SK-N-SH (cell line): ENCODE data around the gene NUP35. TPM values are rescaled to one million over a fixed set of nuclear protein-coding genes. Genes with fewer than 3 reads are reported as not detected.

ENCODE experiments used
- CTCF ChIA-PET: fragments of 300-600, 350-600 bp; formaldehyde crosslinking; extraction: SDS; loops from one replicate; lab custom pipeline; 2021; lab: Yijun Ruan, JAX
- POLR2A ChIA-PET: fragments of 350-600 bp; sonication (Branson Sonifier 250); formaldehyde crosslinking; extraction: SDS; loops from one replicate; lab custom pipeline; 2020; ENCODE audit warnings: antibody characterized with exemption, inconsistent platforms; lab: Yijun Ruan, JAX
- DNase-seq: peaks from one replicate; pipeline ENCODE4 v3.0.0; 2012
- H2AFZ ChIP-seq: fragments of 200-600 bp; sonication (generic); 2 replicates; pipeline ENCODE4 v1.8.1; 2016; ENCODE audit warnings: antibody characterized with exemption, mild to moderate bottlenecking, low read depth
- H3F3A ChIP-seq: fragments of 200-600 bp; sonication (generic); replicated peaks from 2 replicates; pipeline ENCODE3; 2016; ENCODE audit warnings: antibody characterized with exemption, mild to moderate bottlenecking; ENCODE audit not compliant: insufficient read depth
- H3K27ac ChIP-seq, 2 experiments: fragments of 200-500 bp in 1 of 2; fragments of 200-600 bp in 1 of 2; sonication (Bioruptor generic) in 1 of 2; sonication (generic), shearing (Covaris generic) in 1 of 2; 2 replicates each; pipeline versions ENCODE4 v1.5.1 to v1.6.1; 2014 to 2016; ENCODE audit warnings: low read depth in 2 of 2, inconsistent platforms in 1 of 2, low read length in 1 of 2, mild to moderate bottlenecking in 1 of 2, mixed read lengths in 1 of 2
- H3K27me3 ChIP-seq: fragments of 200-600 bp; sonication (generic), shearing (Covaris generic); 2 replicates; pipeline ENCODE4 v1.6.1; 2016; ENCODE audit warnings: mixed run types; ENCODE audit not compliant: insufficient read depth
- H3K36me3 ChIP-seq, 2 experiments: fragments of 200-500 bp in 1 of 2; fragments of 200-600 bp in 1 of 2; sonication (Bioruptor generic) in 1 of 2; sonication (generic) in 1 of 2; replicated peaks in 1 of 2; 2 replicates each; pipeline versions ENCODE3 to v1.5.1; 2014 to 2016; ENCODE audit warnings: low read length in 1 of 2, mild to moderate bottlenecking in 1 of 2; ENCODE audit not compliant: insufficient read depth in 2 of 2, control insufficient read depth in 1 of 2
- H3K4me1 ChIP-seq, 2 experiments: fragments of 200-500 bp in 1 of 2; fragments of 200-600 bp in 1 of 2; sonication (Bioruptor generic) in 1 of 2; sonication (generic), shearing (Covaris generic) in 1 of 2; 2 replicates each; pipeline versions ENCODE4 v1.5.1 to v1.6.1; 2014 to 2016; ENCODE audit warnings: low read depth in 1 of 2, low read length in 1 of 2, mixed run types in 1 of 2; ENCODE audit not compliant: insufficient read depth in 2 of 2, control insufficient read depth in 1 of 2
- H3K4me2 ChIP-seq: fragments of 200-600 bp; sonication (generic), shearing (Covaris generic); 2 replicates; pipeline ENCODE4 v1.6.1; 2017; ENCODE audit warnings: mixed run types
- H3K4me3 ChIP-seq, 2 experiments: fragments of 200-500 bp in 1 of 2; fragments of 200-600 bp in 1 of 2; sonication (Bioruptor generic) in 1 of 2; sonication (generic), shearing (Covaris generic) in 1 of 2; 2 replicates each; pipeline versions ENCODE4 v1.5.1 to v1.8.1; 2014 to 2016; ENCODE audit warnings: low read depth in 2 of 2, inconsistent platforms in 1 of 2, low read length in 1 of 2, mild to moderate bottlenecking in 1 of 2, mixed read lengths in 1 of 2, moderate library complexity in 1 of 2
- H3K79me2 ChIP-seq: fragments of 200-600 bp; sonication (generic); 2 replicates; pipeline ENCODE4 v1.8.1; 2017; ENCODE audit warnings: mild to moderate bottlenecking; ENCODE audit not compliant: insufficient read depth
- H3K9ac ChIP-seq: fragments of 200-600 bp; sonication (generic); 2 replicates; pipeline ENCODE4 v1.6.1; 2017; ENCODE audit warnings: mixed run types
- H3K9me2 ChIP-seq: fragments of 200-600 bp; sonication (generic); 2 replicates; pipeline ENCODE4 v1.6.1; 2017; ENCODE audit warnings: mixed run types
- H3K9me3 ChIP-seq: fragments of 200-600 bp; sonication (generic); 2 replicates; pipeline ENCODE4 v1.6.1; 2017; ENCODE audit warnings: mixed run types, mild to moderate bottlenecking, moderate library complexity
- H4K20me1 ChIP-seq: fragments of 200-600 bp; sonication (generic); 2 replicates; pipeline ENCODE4 v1.6.1; 2017; ENCODE audit warnings: mild to moderate bottlenecking, mixed run types; ENCODE audit not compliant: insufficient read depth
- CHD2 ChIP-seq: fragments of 150-350 bp; IDR thresholded peaks from 2 replicates; pipeline ENCODE4 v1.6.1; 2018; ENCODE audit warnings: low read length; ENCODE audit not compliant: partially characterized antibody
- CTCF ChIP-seq: fragments of 200-600 bp; sonication (generic); IDR thresholded peaks from 2 replicates; pipeline ENCODE4 v1.6.1; 2017; ENCODE audit warnings: antibody characterized with exemption, mild to moderate bottlenecking, moderate library complexity
- ELF1 ChIP-seq: IDR thresholded peaks from 2 replicates; pipeline ENCODE4 v1.4.0; 2012
- EP300 ChIP-seq, 2 experiments: IDR thresholded peaks; 2 replicates each; pipeline versions ENCODE4 v1.4.0 to v1.6.1; 2012; ENCODE audit warnings: borderline replicate concordance in 1 of 2, low read depth in 1 of 2, low read length in 1 of 2
- EZH2phosphoT487 ChIP-seq: fragments of 200-600 bp; sonication (generic); IDR thresholded peaks from 2 replicates; pipeline ENCODE4 v1.6.1; 2017; ENCODE audit warnings: low read depth, mixed run types, mild to moderate bottlenecking, antibody characterized with exemption, moderate library complexity, borderline replicate concordance
- FOSL2 ChIP-seq: IDR thresholded peaks from 2 replicates; pipeline ENCODE4 v1.4.0; 2012; ENCODE audit warnings: low read depth, mild to moderate bottlenecking, moderate library complexity, borderline replicate concordance
- FOXM1 ChIP-seq: IDR thresholded peaks from 2 replicates; pipeline ENCODE4 v1.4.0; 2012; ENCODE audit warnings: low read depth, mild to moderate bottlenecking
- IRF3 ChIP-seq: fragments of 150-350 bp; IDR thresholded peaks from 2 replicates; pipeline ENCODE4 v1.6.1; 2016; ENCODE audit warnings: mild to moderate bottlenecking, low read depth, low read length
- MEF2A ChIP-seq: IDR thresholded peaks from 2 replicates; pipeline ENCODE4 v1.4.0; 2012; ENCODE audit warnings: low read depth, borderline replicate concordance
- MXI1 ChIP-seq: IDR thresholded peaks from 2 replicates; pipeline ENCODE4 v1.6.1; 2012; ENCODE audit warnings: mild to moderate bottlenecking, low read depth, low read length, improper control_type of control experiment
- NFIC ChIP-seq: IDR thresholded peaks from 2 replicates; pipeline ENCODE4 v1.4.0; 2012; ENCODE audit warnings: borderline replicate concordance
- NRF1 ChIP-seq: IDR thresholded peaks from 2 replicates; pipeline ENCODE4 v1.6.1; 2012; ENCODE audit warnings: low read depth, mild to moderate bottlenecking, low read length
- RCOR1 ChIP-seq: fragments of 150-350 bp; IDR thresholded peaks from 2 replicates; pipeline ENCODE4 v1.6.1; 2017; ENCODE audit warnings: antibody characterized with exemption, low read length
- RXRA ChIP-seq: IDR thresholded peaks from 2 replicates; pipeline ENCODE4 v1.4.0; 2012; ENCODE audit warnings: low read depth, mild to moderate bottlenecking, borderline replicate concordance
- SIN3A ChIP-seq: IDR thresholded peaks from 2 replicates; pipeline ENCODE4 v1.6.1; 2012; ENCODE audit warnings: low read depth, mild to moderate bottlenecking, low read length, moderate library complexity, borderline replicate concordance
- TAF1 ChIP-seq: IDR thresholded peaks from 2 replicates; pipeline ENCODE4 v1.6.1; 2012; ENCODE audit warnings: low read depth, mild to moderate bottlenecking, low read length, moderate library complexity, borderline replicate concordance
- TCF12 ChIP-seq: IDR thresholded peaks from 2 replicates; pipeline ENCODE4 v1.4.0; 2012
- TEAD4 ChIP-seq: IDR thresholded peaks from 2 replicates; pipeline ENCODE4 v1.4.0; 2012; ENCODE audit warnings: mild to moderate bottlenecking, borderline replicate concordance; ENCODE audit not compliant: insufficient read depth
- USF2 ChIP-seq: fragments of 150-350 bp; IDR thresholded peaks from 2 replicates; pipeline ENCODE4 v1.6.1; 2017; ENCODE audit warnings: antibody characterized with exemption, low read length, low read depth, borderline replicate concordance
- ZBTB33 ChIP-seq: IDR thresholded peaks from 2 replicates; pipeline ENCODE4 v1.4.0; 2012; ENCODE audit warnings: low read depth, borderline replicate concordance
- WGBS: methylation state at CpG from one replicate; pipeline ENCODE4 v1.1.6; 2017; ENCODE audit warnings: low lambda C conversion rate; 5-methylcytosine and 5-hydroxymethylcytosine counted together
- polyA plus RNA-seq, 3 experiments: library from polyadenylated mRNA; depleted of rRNA; stranded (reverse); fragments of >200 nt; gene quantifications; 2 replicates each; pipeline ENCODE4 v1.2.3, GENCODE V29; 2012

The NUP35 gene
- polyA plus RNA-seq, 1 of the 3 experiments (the other 2 are of a cell fraction) = 9.1 TPM

- no peak overlapping the region for H3K4me3 ChIP-seq
- WGBS = 100% methylated on average over 1 of the region's 1 CpG
- H3K4me2 ChIP-seq = no peak overlapping the region
- TF ChIP-seq NFIC (no peak), CHD2 (no peak), EP300 (IDR thresholded peaks at IDR 0.05; ENCODE audit: borderline replicate concordance in 1 of 2, low read depth in 1 of 2, low read length in 1 of 2) (no peak), EZH2phosphoT487 (no peak), MEF2A (no peak), TEAD4 (no peak)
- TF ChIP-seq, all 33 proteins: peak for 0
- H3K4me1 ChIP-seq = no peaks in the 10 kb centered on the region
- no peak for DNase-seq
- ChIA-PET CTCF (no interaction called here), POLR2A (no interaction called here)
- no peaks in the 10 kb centered on the region for H3K27me3 ChIP-seq
- no peak overlapping the region for H2AFZ ChIP-seq
- no peak overlapping the region for H3K9ac ChIP-seq
- no peaks in the 10 kb centered on the region for H3F3A ChIP-seq
- H3K27ac ChIP-seq = no peak overlapping the region
- peaks cover 15 to 22% of the 10 kb centered on the region in 2 experiments for H3K36me3 ChIP-seq
- H3K9me3 ChIP-seq = 0 out of 2 replicates have a peak, but pooled peaks cover 6% of the 10 kb centered on the region
- H3K79me2 ChIP-seq = no peaks in the 10 kb centered on the region
- no peaks in the 10 kb centered on the region for H4K20me1 ChIP-seq
- H3K9me2 ChIP-seq = no peaks in the 10 kb centered on the region
These were observed 71.8 kb downstream of the NUP35 start for GRCh38 chr2:183195998-183196409.

GRCh38 chr2:183204397-183204796 lies 80.2 kb downstream of the NUP35 start:
- Histone ChIP-seq H3K4me3 (no peak overlapping the region), H3K9me2 (no peaks in the 10 kb centered on the region), H3K27ac (no peak overlapping the region), H3K9me3 (0 out of 2 replicates have a peak, but pooled peaks cover 1% of the 10 kb centered on the region), H3F3A (no peaks in the 10 kb centered on the region), H3K79me2 (no peaks in the 10 kb centered on the region; the same call in 1 of the 2 replicates), H2AFZ (no peak overlapping the region), H3K27me3 (no peaks in the 10 kb centered on the region), H3K9ac (no peak overlapping the region), H4K20me1 (no peaks in the 10 kb centered on the region), H3K36me3 (peaks cover 0 to 4% of the 10 kb centered on the region in 2 experiments), H3K4me2 (no peak overlapping the region), H3K4me1 (no peaks in the 10 kb centered on the region)
- WGBS = 95% methylated on average over 1 of the region's 1 CpG
- ChIA-PET CTCF (no interaction called here), POLR2A (no interaction called here)
- TF ChIP-seq MXI1 (no peak), RCOR1 (no peak), TEAD4 (no peak), TAF1 (no peak), CTCF (no peak), NRF1 (no peak), ELF1 (no peak), SIN3A (no peak), NFIC (no peak), FOXM1 (no peak), RXRA (no peak), ZBTB33 (no peak), USF2 (no peak), TCF12 (no peak), FOSL2 (no peak), IRF3 (no peak)
- no peak for DNase-seq
